T-helper 2 cell treated with Interferon-gamma antibody and Interleukin-4, amounts not matched to agents 100 ng/mL and 5 ng/mL, for 36 hours (primary cell): ENCODE results near the gene NEK4. TPM values are rescaled to one million over a fixed set of nuclear protein-coding genes. Genes with fewer than 3 reads are reported as not detected.
"Not testable (repeated sequence)": the region's sequence is repeated elsewhere in the genome, so short reads cannot be mapped to it uniquely, and the experiment has no call there.

Experiments used
- intact Hi-C: fragments of 100-400 bp; cut with micrococcal nuclease; formaldehyde crosslinking; loops from one replicate; pipeline ENCODE4 v1.15.1; 2023
- total RNA-seq: library from RNA; stranded (reverse); gene quantifications from 2 replicates; pipeline ENCODE4 v1.2.3, GENCODE V29; 2022

NEK4 gene
- total RNA-seq, 1 donor from 2014 or later = 29.9 TPM

GRCh38 chr3:52681596-52681995 is 89.1 kb downstream of the NEK4 start:
- intact Hi-C loops = loop anchor here (10.0 kb wide), 2 partner anchors 227 to 573 kb away; partner anchors contain the start of genes NISCH, TKT and TNNC1

DNA sequence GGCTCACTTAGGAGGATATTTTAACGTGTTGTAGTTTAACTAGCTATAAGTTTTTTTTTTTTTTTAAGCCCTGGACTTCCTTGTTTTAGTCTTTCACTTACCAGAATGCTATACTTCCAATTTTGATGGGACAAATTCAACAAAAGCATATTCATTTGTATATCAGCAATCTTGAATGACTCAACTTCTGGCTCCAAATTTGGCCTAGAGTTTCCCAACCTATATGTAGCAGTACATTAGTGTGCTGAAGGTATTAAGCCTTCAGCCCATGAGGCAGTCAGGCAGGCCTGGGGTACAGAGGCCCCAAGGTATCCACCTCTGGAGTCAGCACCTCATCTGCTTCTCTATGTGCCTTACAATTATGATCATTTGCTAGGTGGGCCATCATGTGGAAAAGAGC is 90.9 kb downstream of the NEK4 start:
- intact Hi-C loops = loop anchor here (10.0 kb wide), 2 partner anchors 225 to 575 kb away; partner anchors contain the start of genes NISCH, TKT and TNNC1

- intact Hi-C loops = no loop called here
Observed at GRCh38 chr3:52679199-52679538, 91.6 kb downstream of the NEK4 start.

DNA sequence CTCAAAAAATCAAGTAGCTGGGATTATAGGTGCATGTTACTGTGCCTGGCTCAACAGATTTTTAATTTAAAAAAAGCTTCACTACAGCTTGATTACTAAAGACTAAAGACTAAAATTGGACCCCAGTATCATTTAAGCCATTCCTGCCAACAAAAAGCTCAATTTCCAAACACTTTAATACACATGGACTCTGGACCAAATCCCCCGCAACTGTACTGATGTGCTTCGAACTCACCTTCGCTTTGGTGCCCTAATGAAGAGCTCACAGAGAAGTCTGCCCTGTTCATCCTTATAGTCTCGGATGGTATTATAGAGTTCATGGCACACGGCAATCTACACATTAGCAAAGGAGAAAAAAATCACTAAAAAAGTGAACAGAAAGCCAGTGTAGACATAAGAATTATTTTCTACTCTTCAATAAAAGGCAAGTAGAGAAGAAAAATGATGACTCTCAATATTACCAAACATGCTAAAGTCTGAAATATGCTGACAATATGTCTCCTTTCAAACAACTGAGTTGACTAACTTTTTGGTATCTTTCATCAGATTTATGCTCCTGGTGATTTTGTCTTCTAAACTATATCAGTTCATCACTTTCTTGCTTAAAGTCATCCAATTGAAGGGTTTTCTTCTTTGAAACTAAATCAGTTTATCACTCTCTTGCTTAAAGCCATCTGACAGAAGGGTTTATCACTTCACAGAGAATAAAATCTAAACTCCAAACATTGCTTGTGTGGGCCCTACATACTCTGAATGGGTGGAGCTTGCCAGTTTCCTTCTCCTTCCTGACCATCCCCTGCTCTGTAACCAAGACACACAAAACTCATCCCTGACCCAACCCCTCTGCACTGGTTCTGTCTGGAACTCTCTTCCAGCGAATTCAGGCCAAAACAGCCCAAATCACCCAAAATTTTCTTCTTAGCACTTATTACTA is 92.2 kb downstream of the NEK4 start:
- intact Hi-C loops = no loop called here

DNA sequence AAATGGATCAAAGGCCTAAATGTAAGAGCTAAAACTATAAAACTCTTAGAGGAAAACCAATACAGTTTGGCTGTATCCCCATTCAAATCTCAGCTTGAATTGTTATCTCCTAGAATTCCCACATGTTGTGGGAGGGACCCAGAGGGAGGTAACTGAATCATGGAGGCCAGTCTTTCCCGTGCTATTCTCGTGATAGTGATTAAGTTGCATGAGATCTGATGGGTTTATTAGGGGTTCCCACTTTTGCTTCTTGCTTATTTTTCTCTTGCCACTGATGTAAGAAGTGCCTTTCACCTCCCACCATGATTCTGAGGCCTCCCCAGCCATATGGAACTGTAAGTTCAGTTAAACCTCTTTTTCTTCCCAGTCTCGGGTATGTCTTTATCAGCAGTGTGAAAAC is 94.5 kb downstream of the NEK4 start:
- intact Hi-C loops = not testable (repeated sequence)

- intact Hi-C loops = no loop called here
Observed at GRCh38 chr3:52671676-52672075, 99.1 kb downstream of the NEK4 start.

DNA sequence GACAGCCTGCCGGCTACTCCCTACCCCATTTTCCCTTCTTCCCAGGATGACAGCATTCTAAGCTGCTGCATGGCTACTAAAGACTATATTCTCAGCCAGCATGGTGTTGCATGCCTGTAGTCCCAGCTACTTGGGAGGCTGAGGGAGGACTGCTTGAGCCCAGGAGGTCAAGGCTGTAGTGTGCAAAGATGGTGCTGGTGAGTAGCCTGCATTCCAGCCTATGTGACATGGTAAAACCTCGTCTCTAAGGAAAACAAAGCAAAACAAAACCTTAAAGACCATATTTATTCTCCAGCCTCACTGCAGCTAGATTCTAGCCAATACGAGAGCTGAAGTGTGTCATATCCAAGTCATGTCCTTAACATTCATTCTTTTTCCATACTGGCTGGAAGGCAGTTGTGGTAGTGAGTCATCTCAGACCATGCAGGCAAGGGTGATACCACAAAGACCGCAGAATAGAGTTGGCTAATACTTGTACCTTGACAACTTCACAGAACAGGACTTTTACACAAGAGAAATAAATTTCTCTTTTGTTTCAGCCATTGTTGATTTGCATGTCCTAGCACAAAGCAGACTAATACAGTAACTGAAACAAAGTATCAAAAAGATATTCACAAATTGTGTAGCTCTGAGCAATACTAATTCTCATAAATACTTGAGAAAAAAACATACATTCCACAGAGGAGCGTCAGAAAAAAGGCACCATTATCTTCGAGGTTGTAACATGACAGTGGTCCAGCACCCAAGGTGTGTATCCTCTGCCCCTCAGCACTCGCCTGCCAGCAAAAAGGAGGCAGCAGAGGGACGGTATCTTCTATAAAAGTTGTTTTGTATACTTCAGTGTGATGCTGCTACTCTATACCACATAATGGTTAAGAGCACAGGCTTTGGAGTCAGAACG is 99.9 kb downstream of the NEK4 start:
- intact Hi-C loops = no loop called here

DNA sequence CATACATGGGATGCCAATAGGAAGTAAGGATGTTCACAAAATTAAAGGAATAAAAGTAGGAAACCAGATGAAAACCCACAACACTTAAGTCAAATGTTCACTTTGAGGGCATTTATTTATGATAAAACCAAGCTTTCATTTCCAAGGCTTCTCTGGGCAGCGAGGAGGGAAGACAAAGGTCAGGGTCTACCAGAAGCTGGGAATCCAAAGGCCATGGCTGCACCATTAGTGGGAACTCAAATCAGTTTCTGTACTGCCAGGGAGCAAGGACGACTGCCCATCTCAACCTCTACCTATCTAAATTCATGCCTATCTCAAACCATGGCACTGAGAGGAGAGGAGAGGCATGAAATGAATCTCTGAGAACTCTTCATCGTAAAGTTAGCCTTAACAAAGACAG is 107.6 kb downstream of the NEK4 start:
- intact Hi-C loops = no loop called here

DNA sequence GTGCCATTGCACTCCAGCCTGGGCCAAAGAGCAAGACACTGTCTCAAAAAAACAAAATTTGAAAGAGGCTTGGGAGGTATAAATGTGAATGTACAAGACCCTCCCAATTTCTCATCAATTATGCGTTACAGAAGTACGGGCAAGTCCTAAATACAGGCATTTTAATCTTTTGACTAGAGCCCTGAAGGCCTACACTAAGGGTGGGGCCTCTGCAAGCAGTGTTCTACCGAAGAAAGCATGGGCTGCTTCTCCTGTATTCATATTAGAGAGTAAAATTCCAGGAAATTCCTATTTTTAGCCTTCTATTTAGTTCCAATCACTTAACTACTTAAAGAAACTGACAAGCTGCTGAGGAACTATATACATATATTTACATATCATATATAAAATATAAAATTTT is 110.7 kb downstream of the NEK4 start:
- intact Hi-C loops = no loop called here

Other genes starting within 250 kb of the NEK4 start
- gene NT5DC2, start 237.1 kb downstream of the NEK4 start, total RNA-seq = 43.1 and 44.7 TPM in 2 replicates
- gene UQCC5, start 234.3 kb downstream of the NEK4 start, total RNA-seq = 9.1 and 12.7 TPM in 2 replicates
- gene PBRM1, start 85.0 kb downstream of the NEK4 start, total RNA-seq = 79.8 and 85.6 TPM in 2 replicates
- 118 and 121 TPM in 2 replicates for gene GNL3, start 84.9 kb downstream of the NEK4 start, total RNA-seq
- 36.9 and 40.2 TPM in 2 replicates for gene GLT8D1, start 65.1 kb downstream of the NEK4 start, total RNA-seq
- 94.0 and 97.3 TPM in 2 replicates for gene SPCS1, start 64.8 kb downstream of the NEK4 start, total RNA-seq
- not detected in 2 replicates for gene ITIH1, start 6.7 kb upstream of the NEK4 start, total RNA-seq
- not detected in 2 replicates for gene ITIH3, start 23.9 kb upstream of the NEK4 start, total RNA-seq
- gene ITIH4, start 59.7 kb upstream of the NEK4 start, total RNA-seq = 9.6 and 9.7 TPM in 2 replicates
- 1.4 TPM in 2 replicates for gene MUSTN1, start 64.1 kb upstream of the NEK4 start, total RNA-seq
- 14.0 and 17.5 TPM in 2 replicates for gene STIMATE, start 126.6 kb upstream of the NEK4 start, total RNA-seq